CD8-positive, alpha-beta memory T cell (primary cell): ENCODE results near the gene COL9A3. TPM values are rescaled to one million over a fixed set of nuclear protein-coding genes. Genes with fewer than 3 reads are reported as not detected.

ENCODE experiments used
- CTCF ChIA-PET: fragments of 350-600 bp; sonication (Branson Sonifier 250); formaldehyde crosslinking; loops from one replicate; lab custom pipeline; 2021; ENCODE audit warnings: antibody characterized with exemption; lab: Charles Lee
- POLR2A ChIA-PET: fragments of 350-600 bp; sonication (Branson Sonifier 250); formaldehyde crosslinking; loops from one replicate; lab custom pipeline; 2021; ENCODE audit warnings: antibody characterized with exemption; lab: Charles Lee
- DNase-seq, 5 donors: peaks; one replicate each; pipeline versions ENCODE4 v3.0.0 to v3.0.0-alpha.2; 2020 to 2022; ENCODE audit warnings: mixed read lengths in 1 of 5
- H3K27ac ChIP-seq: one replicate; pipeline ENCODE4 v1.7.0; 2013; ENCODE audit warnings: low read depth, mild to moderate bottlenecking, low read length, moderate library complexity
- H3K27me3 ChIP-seq: 2 replicates; pipeline ENCODE4 v1.7.0; 2013; ENCODE audit warnings: low read length, mild to moderate bottlenecking; ENCODE audit not compliant: insufficient read depth, poor library complexity, severe bottlenecking
- H3K36me3 ChIP-seq: 2 replicates; pipeline ENCODE4 v1.7.0; 2013; ENCODE audit warnings: mild to moderate bottlenecking, low read length, moderate library complexity; ENCODE audit not compliant: insufficient read depth
- H3K4me1 ChIP-seq: 2 replicates; pipeline ENCODE4 v1.7.0; 2013; ENCODE audit warnings: mild to moderate bottlenecking, low read length, moderate library complexity; ENCODE audit not compliant: insufficient read depth
- H3K4me3 ChIP-seq: 2 replicates; pipeline ENCODE4 v1.7.0; 2013; ENCODE audit warnings: mild to moderate bottlenecking, low read length
- H3K9me3 ChIP-seq: 2 replicates; pipeline ENCODE4 v1.7.0; 2013; ENCODE audit warnings: mild to moderate bottlenecking, low read length
- H3K27ac Mint-ChIP-seq, 8 donors: one replicate each; pipeline ENCODE4 v1.8.0; 2020 to 2021; ENCODE audit warnings: mixed read lengths in 8 of 8, mild to moderate bottlenecking in 6 of 8, inconsistent platforms in 3 of 8, moderate library complexity in 3 of 8
- H3K27me3 Mint-ChIP-seq, 2 donors: one replicate each; pipeline ENCODE4 v1.8.0; 2020 to 2021; ENCODE audit warnings: mixed read lengths in 2 of 2, mild to moderate bottlenecking in 1 of 2, moderate library complexity in 1 of 2
- H3K36me3 Mint-ChIP-seq, 3 donors: one replicate each; pipeline ENCODE4 v1.8.0; 2020 to 2021; ENCODE audit warnings: mixed read lengths in 3 of 3, inconsistent platforms in 1 of 3, mild to moderate bottlenecking in 1 of 3
- H3K4me1 Mint-ChIP-seq, 3 donors: one replicate each; pipeline ENCODE4 v1.8.0; 2020 to 2021; ENCODE audit warnings: mixed read lengths in 3 of 3, inconsistent platforms in 1 of 3, mild to moderate bottlenecking in 1 of 3
- H3K4me3 Mint-ChIP-seq, 7 donors: one replicate each; pipeline ENCODE4 v1.8.0; 2020 to 2021; ENCODE audit warnings: mixed read lengths in 7 of 7, mild to moderate bottlenecking in 6 of 7, moderate library complexity in 4 of 7, inconsistent platforms in 2 of 7
- H3K9me3 Mint-ChIP-seq, 5 donors: one replicate each; pipeline ENCODE4 v1.8.0; 2020 to 2022; ENCODE audit warnings: mixed read lengths in 5 of 5, mild to moderate bottlenecking in 3 of 5, moderate library complexity in 2 of 5, inconsistent platforms in 1 of 5
- polyA plus RNA-seq: library from polyadenylated mRNA; unstranded; fragments of 300-500 nt; fragmentation: Illumina TruSeq; gene quantifications from one replicate; pipeline ENCODE4 v1.2.3, GENCODE V29; 2021
- total RNA-seq, 2 experiments: library from RNA; stranded (reverse); gene quantifications; one replicate each; pipeline ENCODE4 v1.2.3, GENCODE V29; 2021

COL9A3 gene
- total and polyA plus RNA-seq, 3 experiments from 2014 or later = not detected

DNA sequence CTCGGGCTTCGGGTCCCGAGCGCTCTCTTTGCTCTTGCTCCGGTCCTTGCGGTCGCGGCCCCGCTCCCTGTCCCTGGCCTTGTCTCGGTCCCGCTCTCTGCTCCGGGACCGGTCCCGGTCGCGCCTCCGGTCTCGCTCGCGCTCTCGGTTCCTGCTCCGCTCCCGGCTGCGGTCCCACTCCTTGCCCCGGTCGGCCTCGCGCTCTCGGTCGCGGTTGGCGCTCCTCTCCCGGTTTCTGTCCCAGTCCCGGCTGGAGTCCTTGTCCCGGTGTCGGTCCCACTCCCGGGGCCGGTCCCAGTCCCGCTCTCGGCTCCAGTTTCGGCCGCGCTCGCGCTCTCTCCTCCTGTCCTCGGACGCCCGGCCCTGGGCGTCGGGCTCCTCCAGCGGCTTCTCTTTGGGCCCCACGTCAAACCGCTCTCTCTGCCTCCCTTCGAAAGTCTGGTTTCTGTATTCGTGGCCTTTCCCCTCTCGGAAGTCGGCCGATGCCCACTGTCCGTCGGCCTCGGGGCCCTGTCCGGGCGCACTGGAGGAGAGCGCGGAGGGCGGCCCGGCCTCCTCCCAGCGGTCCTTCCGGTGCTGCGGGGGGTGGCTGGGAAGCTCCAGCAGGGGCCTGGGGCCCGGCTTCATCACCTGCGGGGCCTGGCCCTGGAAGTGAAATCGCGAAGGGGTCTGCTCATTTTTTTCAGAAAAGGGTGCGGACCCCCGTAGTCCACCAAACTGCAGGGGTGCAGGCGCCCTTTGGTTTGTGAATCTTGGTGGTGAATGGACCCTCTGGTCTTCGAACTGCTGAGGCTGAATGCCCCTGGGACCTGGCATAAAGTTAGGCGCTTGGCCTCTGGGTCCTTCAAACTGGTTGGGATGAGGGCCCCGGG lies 62.7 kb downstream of the COL9A3 start:
- POLR2A ChIA-PET = no interaction called here
- H3K36me3 Mint-ChIP-seq = peaks cover 0 to 22% (median 3%) of the 10 kb centered on the region in 3 donors
- Histone ChIP-seq H3K27ac (no peak overlapping the region), H3K4me3 (no peak overlapping the region), H3K4me1 (no peaks in the 10 kb centered on the region), H3K36me3 (no peaks in the 10 kb centered on the region), H3K9me3 (no peaks in the 10 kb centered on the region), H3K27me3 (no peaks in the 10 kb centered on the region)
- no peak for DNase-seq
- H3K27me3 Mint-ChIP-seq = peaks cover 0 to 2% of the 10 kb centered on the region in 2 donors
- H3K4me1 Mint-ChIP-seq = peaks cover 4 to 12% (median 10%) of the 10 kb centered on the region in 3 donors
- H3K9me3 Mint-ChIP-seq = no peaks in the 10 kb centered on the region
- no peak overlapping the region for H3K27ac Mint-ChIP-seq
- CTCF ChIA-PET = no interaction called here
- no peak overlapping the region for H3K4me3 Mint-ChIP-seq

DNA sequence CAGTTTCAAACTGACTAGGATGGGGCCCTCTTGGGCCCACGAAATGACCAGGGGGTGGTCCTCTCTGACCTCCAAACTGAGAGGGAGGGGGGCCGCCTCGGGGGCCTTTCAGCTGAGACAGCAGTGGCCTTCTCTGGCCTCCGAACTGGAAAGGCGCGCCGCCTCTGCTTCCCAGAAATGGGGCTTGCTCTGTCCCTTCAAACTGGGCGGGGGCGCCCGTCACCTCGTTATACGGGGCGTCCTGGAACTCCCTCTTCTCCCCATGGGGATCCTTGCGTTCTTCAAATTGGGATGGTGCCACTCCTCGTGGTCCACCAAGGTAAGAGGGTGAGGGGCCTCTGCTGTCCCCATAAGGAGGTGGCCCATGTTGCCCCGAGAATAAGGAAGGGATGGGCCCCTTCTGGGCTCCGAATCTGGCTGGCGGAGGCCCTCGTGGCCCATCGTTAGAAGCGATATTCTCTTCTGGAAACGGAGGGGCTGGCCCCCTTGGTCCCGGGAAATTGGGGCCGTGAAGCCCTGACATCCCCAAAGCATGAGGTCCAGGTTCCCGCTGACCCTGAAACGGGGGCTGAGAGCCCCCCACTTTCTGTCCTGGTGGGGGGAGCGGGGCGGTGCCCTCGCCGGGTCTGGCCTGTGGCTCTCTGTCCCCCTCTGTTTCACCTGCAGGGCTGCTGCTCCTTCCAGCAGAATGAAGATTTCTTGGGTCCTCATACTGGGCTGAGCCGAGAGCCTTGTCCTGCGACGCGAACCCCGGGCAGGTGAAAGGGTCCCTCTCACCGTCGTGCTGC lies 63.5 kb downstream of the COL9A3 start:
- Mint-ChIP-seq H3K4me1 (peaks cover 0 to 10% (median 6%) of the 10 kb centered on the region in 3 donors), H3K9me3 (no peaks in the 10 kb centered on the region), H3K27me3 (peaks cover 0 to 2% of the 10 kb centered on the region in 2 donors), H3K4me3 (no peak overlapping the region), H3K36me3 (peaks cover 0 to 22% (median 3%) of the 10 kb centered on the region in 3 donors), H3K27ac (no peak overlapping the region)
- H3K4me1 ChIP-seq = no peaks in the 10 kb centered on the region
- no peaks in the 10 kb centered on the region for H3K36me3 ChIP-seq
- CTCF ChIA-PET = no interaction called here
- no peaks in the 10 kb centered on the region for H3K9me3 ChIP-seq
- H3K4me3 ChIP-seq = no peak overlapping the region
- no peak for DNase-seq
- no peaks in the 10 kb centered on the region for H3K27me3 ChIP-seq
- no peak overlapping the region for H3K27ac ChIP-seq
- POLR2A ChIA-PET = no interaction called here

DNA sequence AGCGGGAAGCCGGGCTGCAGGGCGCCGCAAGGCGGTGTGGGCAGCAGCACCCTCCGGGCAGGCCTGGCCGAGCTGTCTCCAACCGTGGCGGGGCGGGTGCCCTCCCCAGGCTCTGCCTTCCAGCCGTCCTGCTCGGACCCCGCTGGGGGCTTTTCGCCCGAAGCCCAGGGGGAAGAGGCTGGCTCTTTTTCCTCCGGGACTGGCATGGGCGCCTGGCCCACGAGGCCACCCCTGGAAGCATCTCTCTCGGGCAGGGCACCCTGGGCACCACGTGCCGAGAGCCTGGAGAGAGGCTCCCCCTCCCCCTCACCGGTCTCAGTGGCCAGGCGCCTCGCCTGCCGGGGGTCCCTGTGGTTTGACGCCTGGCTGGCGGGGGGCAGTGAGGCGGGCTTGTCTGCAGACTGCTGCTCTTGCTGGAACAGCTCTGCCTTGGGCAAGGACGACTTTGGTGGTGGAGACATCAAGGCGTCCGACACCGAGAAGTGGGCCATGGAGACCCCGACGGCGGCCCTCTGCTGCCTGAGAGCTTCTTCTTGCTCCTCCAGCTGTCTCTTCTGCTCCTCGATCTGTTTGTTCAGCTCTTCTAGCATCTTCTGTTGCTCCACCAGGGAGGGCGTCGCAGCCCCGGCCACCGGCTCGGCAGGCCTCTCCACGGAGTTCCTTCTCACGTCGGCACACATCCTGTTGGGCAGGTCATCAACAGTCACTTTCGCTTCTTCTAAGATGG lies 64.2 kb downstream of the COL9A3 start:
- ChIA-PET CTCF (no interaction called here), POLR2A (no interaction called here)
- H3K4me1 Mint-ChIP-seq = peaks cover 0 to 6% (median under 1%) of the 10 kb centered on the region in 3 donors
- Histone ChIP-seq H3K4me3 (no peak overlapping the region), H3K27me3 (no peaks in the 10 kb centered on the region), H3K36me3 (peaks cover under 1% of the 10 kb centered on the region), H3K4me1 (no peaks in the 10 kb centered on the region), H3K27ac (no peak overlapping the region), H3K9me3 (no peaks in the 10 kb centered on the region)
- H3K4me3 Mint-ChIP-seq = no peak overlapping the region
- peaks cover 0 to 2% of the 10 kb centered on the region in 2 donors for H3K27me3 Mint-ChIP-seq
- H3K36me3 Mint-ChIP-seq = peaks cover 0 to 24% (median 3%) of the 10 kb centered on the region in 3 donors
- H3K9me3 Mint-ChIP-seq = no peaks in the 10 kb centered on the region
- no peak for DNase-seq
- no peak overlapping the region for H3K27ac Mint-ChIP-seq

DNA sequence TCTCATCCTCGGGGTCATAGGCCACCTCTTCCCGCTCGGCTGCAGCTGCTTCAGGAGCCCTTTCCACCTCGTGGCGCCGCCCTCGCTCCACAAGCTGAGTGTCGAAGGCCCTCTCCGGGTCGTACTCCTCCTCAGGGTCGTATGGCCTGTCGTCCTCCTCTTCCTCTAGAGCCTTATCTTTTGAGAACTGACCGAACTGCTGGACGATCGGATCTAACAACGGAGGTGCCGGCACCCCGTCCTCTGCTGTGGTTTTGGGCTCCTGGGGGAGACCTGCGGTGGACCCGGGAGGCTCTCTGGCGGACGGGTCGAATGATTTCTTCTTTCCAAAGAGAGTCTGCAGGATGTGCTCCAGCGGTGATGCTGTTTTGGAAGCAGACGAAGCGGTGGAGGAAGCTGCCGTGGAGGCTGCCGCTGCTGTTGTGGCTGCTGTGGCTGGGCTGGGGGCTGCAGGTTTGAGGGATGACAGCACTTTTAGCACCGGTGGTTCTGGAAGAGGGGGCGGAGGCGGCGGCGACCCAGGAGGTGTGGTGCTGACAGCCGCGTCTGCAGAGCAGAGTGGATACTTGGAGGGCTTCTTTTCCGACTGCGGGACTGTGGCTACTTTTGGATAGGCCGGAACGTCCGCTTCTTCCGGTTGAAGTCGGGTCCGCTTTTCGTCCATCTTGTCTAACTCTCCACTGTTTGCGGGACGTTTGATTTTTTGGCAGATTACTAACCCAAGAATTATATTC lies 65.0 kb downstream of the COL9A3 start:
- Histone ChIP-seq H3K27ac (no peak overlapping the region), H3K4me3 (no peak overlapping the region), H3K27me3 (no peaks in the 10 kb centered on the region), H3K9me3 (no peaks in the 10 kb centered on the region), H3K36me3 (peaks cover 7% of the 10 kb centered on the region), H3K4me1 (no peaks in the 10 kb centered on the region)
- Mint-ChIP-seq H3K36me3 (peaks cover 0 to 32% (median 3%) of the 10 kb centered on the region in 3 donors), H3K4me3 (peak overlapping the region in 1 of 7 donors; percentile 44), H3K27me3 (peaks cover 0 to 2% of the 10 kb centered on the region in 2 donors), H3K27ac (no peak overlapping the region), H3K9me3 (no peaks in the 10 kb centered on the region), H3K4me1 (peaks cover 3 to 5% (median 4%) of the 10 kb centered on the region in 3 donors)
- no peak for DNase-seq
- POLR2A ChIA-PET = no interaction called here
- CTCF ChIA-PET = no interaction called here

DNA sequence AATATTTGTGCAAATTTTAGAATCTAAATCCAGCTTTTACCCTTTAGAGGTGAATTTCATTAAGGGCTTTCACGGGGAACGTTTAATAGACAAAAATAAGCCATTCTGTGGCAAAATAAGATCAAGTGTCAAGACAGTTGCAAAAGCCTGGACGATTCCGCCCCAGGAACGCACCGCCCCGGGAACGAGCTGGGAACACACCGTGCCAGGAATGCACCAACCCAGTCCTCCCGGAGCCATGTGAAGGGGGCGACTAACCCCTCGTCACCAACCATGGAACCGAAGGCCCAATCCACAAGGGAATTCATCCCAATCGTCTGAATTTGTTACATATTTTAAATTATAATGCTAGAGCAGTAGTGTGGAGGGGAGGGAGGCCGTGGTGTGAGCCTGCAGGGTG lies 65.6 kb downstream of the COL9A3 start:
- Mint-ChIP-seq H3K4me3 (no peak overlapping the region), H3K27ac (no peak overlapping the region)
- peaks cover 13% of the 10 kb centered on the region for H3K36me3 ChIP-seq

DNA sequence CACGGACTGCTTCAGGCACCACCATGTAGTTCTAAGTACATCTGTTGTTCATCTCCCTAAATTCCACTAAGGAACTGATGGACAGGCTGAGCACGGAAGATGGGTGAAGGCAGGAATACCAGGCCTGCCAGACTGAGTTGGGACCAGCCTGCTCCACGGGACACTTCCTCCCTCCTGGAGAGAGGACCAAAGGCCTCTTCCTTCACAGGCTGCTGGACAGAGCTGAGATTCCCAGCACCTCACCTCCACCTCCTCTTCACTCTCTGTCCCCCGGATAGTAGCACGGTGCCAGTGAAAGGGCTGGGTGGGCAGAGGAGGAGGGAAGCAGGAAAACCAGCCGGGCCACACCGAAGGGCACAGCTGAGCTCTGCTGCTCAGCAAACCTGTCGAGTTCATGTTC lies 67.7 kb downstream of the COL9A3 start:
- Mint-ChIP-seq H3K36me3 (peaks cover 0 to 54% (median 3%) of the 10 kb centered on the region in 3 donors), H3K9me3 (no peaks in the 10 kb centered on the region), H3K4me1 (peaks cover 5 to 12% (median 8%) of the 10 kb centered on the region in 3 donors), H3K27me3 (peaks cover 0 to 2% of the 10 kb centered on the region in 2 donors), H3K4me3 (no peak overlapping the region), H3K27ac (peak overlapping the region in 1 of 8 donors; percentile 46)
- CTCF ChIA-PET = no interaction called here
- Histone ChIP-seq H3K27ac (no peak overlapping the region), H3K36me3 (peaks cover 35% of the 10 kb centered on the region), H3K9me3 (no peaks in the 10 kb centered on the region), H3K4me3 (no peak overlapping the region), H3K27me3 (no peaks in the 10 kb centered on the region), H3K4me1 (no peaks in the 10 kb centered on the region)
- POLR2A ChIA-PET = interaction anchor here (0.7 kb wide), 1 partner anchor 9 kb away, joined by 3 read pairs; no protein-coding TSS in a partner anchor
- DNase-seq = peak in 1 of 5 donors; percentile 19

More for the DNA sequence above, 65.6 kb downstream of the COL9A3 start:
- ChIA-PET CTCF (no interaction called here), POLR2A (interaction anchor here (0.7 kb wide), 1 partner anchor 137 kb away, joined by 3 read pairs; no protein-coding TSS in a partner anchor)
- Mint-ChIP-seq H3K4me1 (peaks cover 5 to 10% (median 8%) of the 10 kb centered on the region in 3 donors), H3K9me3 (no peaks in the 10 kb centered on the region), H3K27me3 (peaks cover 0 to 2% of the 10 kb centered on the region in 2 donors), H3K36me3 (peaks cover 0 to 37% (median 3%) of the 10 kb centered on the region in 3 donors)
- Histone ChIP-seq H3K4me1 (no peaks in the 10 kb centered on the region), H3K9me3 (no peaks in the 10 kb centered on the region), H3K27me3 (no peaks in the 10 kb centered on the region), H3K4me3 (no peak overlapping the region), H3K27ac (no peak overlapping the region)
- no peak for DNase-seq
